Bronchial epithelial cell (primary cell): ENCODE measurements around the gene ELANE. TPM values are rescaled to one million over a fixed set of nuclear protein-coding genes. Genes with fewer than 3 reads are reported as not detected.

Source experiments
- DNase-seq: peaks from one replicate; pipeline ENCODE4 v3.0.0-alpha.2; 2010; ENCODE audit warnings: low read depth
- FAIRE-seq: peaks from 2 replicates; lab custom pipeline; 2011; peaks lifted over from hg19 to GRCh38; lab: Jason Lieb, UNC
- H3K27me3 ChIP-seq: 2 replicates; pipeline ENCODE4 v1.5.1; 2011; ENCODE audit warnings: low read length; ENCODE audit not compliant: control insufficient read depth, insufficient read depth
- H3K36me3 ChIP-seq: 2 replicates; pipeline ENCODE4 v1.5.1; 2011; ENCODE audit warnings: low read length; ENCODE audit not compliant: control insufficient read depth, insufficient read depth
- H3K4me3 ChIP-seq: 2 replicates; pipeline ENCODE4 v1.5.1; 2011; ENCODE audit warnings: mild to moderate bottlenecking, low read depth, low read length, control low read depth
- CTCF ChIP-seq: IDR thresholded peaks from 2 replicates; pipeline ENCODE4 v1.5.1; 2011; ENCODE audit warnings: mild to moderate bottlenecking, moderate library complexity, low read length, control low read depth, inconsistent platforms; ENCODE audit not compliant: insufficient read depth, severe bottlenecking
- total RNA-seq: library from RNA; depleted of rRNA; stranded (reverse); fragments of >200 nt; gene quantifications from 2 replicates; pipeline ENCODE4 v1.2.1, GENCODE V29; 2014

The ELANE gene
- total RNA-seq, 1 donor from 2014 or later = not detected

GRCh38 chr19:868458-869244 lies 16.5 kb downstream of the ELANE start:
- no peak for TF ChIP-seq CTCF

GRCh38 chr19:869245-870177 lies 17.4 kb downstream of the ELANE start:
- no peak for FAIRE-seq

More at GRCh38 chr19:868458-869244, 16.5 kb downstream of the ELANE start:
- H3K27me3 ChIP-seq = no peaks in the 10 kb centered on the region
- no peak overlapping the region for H3K4me3 ChIP-seq
- DNase-seq = no peak
- H3K36me3 ChIP-seq = peaks cover 9% of the 10 kb centered on the region
- no peak for FAIRE-seq

GRCh38 chr19:870314-870713 lies 18.2 kb downstream of the ELANE start:
- TF ChIP-seq CTCF = no peak
- FAIRE-seq (no peak), DNase-seq (no peak)
- Histone ChIP-seq H3K27me3 (no peaks in the 10 kb centered on the region), H3K4me3 (no peak overlapping the region), H3K36me3 (peaks cover 10% of the 10 kb centered on the region)

More at GRCh38 chr19:869245-870177, 17.4 kb downstream of the ELANE start:
- Histone ChIP-seq H3K27me3 (no peaks in the 10 kb centered on the region), H3K36me3 (peaks cover 9% of the 10 kb centered on the region), H3K4me3 (no peak overlapping the region)
- DNase-seq = peak; percentile 82
- TF ChIP-seq CTCF = no peak

GRCh38 chr19:870963-871401 lies 18.9 kb downstream of the ELANE start:
- no peak for FAIRE-seq
- H3K36me3 ChIP-seq = peaks cover 10% of the 10 kb centered on the region
- DNase-seq = no peak
- TF ChIP-seq CTCF = no peak
- H3K4me3 ChIP-seq = no peak overlapping the region
- no peaks in the 10 kb centered on the region for H3K27me3 ChIP-seq

- peak overlapping the region; percentile 10 for H3K4me3 ChIP-seq
- DNase-seq (peak; percentile 20), FAIRE-seq (no peak)
- TF ChIP-seq CTCF = no peak
- no peaks in the 10 kb centered on the region for H3K27me3 ChIP-seq
- peaks cover 11% of the 10 kb centered on the region for H3K36me3 ChIP-seq
Measured at GRCh38 chr19:871446-872265, 19.6 kb downstream of the ELANE start.
